ENCODE results near the gene MMEL1. TPM values are rescaled to one million over a fixed set of nuclear protein-coding genes. Genes with fewer than 3 reads are reported as not detected.

The MMEL1 gene
- total and polyA plus RNA-seq, 2 donors (not counting 3 experiments of a cell fraction or from before 2014, with no cell fraction given) = 1.1 to 1.2 TPM

GRCh38 chr1:2639203-2639602 lies 6.4 kb upstream of the MMEL1 start:
- Histone ChIP-seq H3K27me3 (ENCODE audit: control insufficient read depth in 2 of 2, insufficient read depth in 2 of 2, low read length in 2 of 2) (no peaks in the 10 kb centered on the region), H3K27ac (ENCODE audit: insufficient read depth, low read depth, low read length) (no peak overlapping the region), H3K4me1 (ENCODE audit: control insufficient read depth, extremely low read depth, insufficient read depth, low read length) (peaks cover 8% of the 10 kb centered on the region), H3K4me2 (ENCODE audit: insufficient read depth, low read length) (no peak overlapping the region), H3K4me3 (replicated peaks in 1 of 3; ENCODE audit: insufficient read depth in 1 of 3, low read depth in 1 of 3, low read length in 3 of 3) (no peak overlapping the region), H3K9me1 (replicated peaks; ENCODE audit: control insufficient read depth, extremely low read depth, insufficient read depth, low read length) (no peaks in the 10 kb centered on the region), H3K36me3 (ENCODE audit: control insufficient read depth in 2 of 2, extremely low read depth in 1 of 2, insufficient read depth in 2 of 2, low read length in 2 of 2) (no peaks in the 10 kb centered on the region), H3K79me2 (ENCODE audit: control insufficient read depth, insufficient read depth, low read length) (no peaks in the 10 kb centered on the region), H3K9me3 (replicated peaks; ENCODE audit: control insufficient read depth, insufficient read depth, low read length) (peaks cover 1% of the 10 kb centered on the region), H3K9ac (replicated peaks; ENCODE audit: extremely low read depth, insufficient read depth, low read length) (no peak overlapping the region), H4K20me1 (replicated peaks; ENCODE audit: control insufficient read depth, extremely low read depth, insufficient read depth, low read length) (no peaks in the 10 kb centered on the region), H2AFZ (ENCODE audit: low read depth, low read length) (no peak overlapping the region)
- FAIRE-seq (no peak), DNase-seq (ENCODE audit: low read depth, low spot score) (no peak)
- dilution Hi-C loops (cut with MboI; ENCODE audit: extremely low pct_ligation_motif_present, low sequenced_read_pairs) (no loop called here), intact Hi-C loops (cut with micrococcal nuclease) (no loop called here)
- CTCF ChIA-PET = no interaction called here
- TF ChIP-seq GATA2 (IDR thresholded peaks at IDR 0.05; ENCODE audit: insufficient read depth, insufficient read length, low read depth, low read length) (no peak), MAX (IDR thresholded peaks at IDR 0.05; ENCODE audit: insufficient read depth, insufficient read length) (no peak), MYC (IDR thresholded peaks at IDR 0.05; ENCODE audit: low read depth, low read length) (no peak), EZH2 (IDR thresholded peaks at IDR 0.05; ENCODE audit: borderline replicate concordance, low read depth, low read length, severe bottlenecking) (no peak), JUN (IDR thresholded peaks at IDR 0.05; ENCODE audit: borderline replicate concordance, insufficient read depth, insufficient read length, low read depth) (no peak), POLR2A (IDR thresholded peaks at IDR 0.05; ENCODE audit: low read depth, low read length) (no peak), FOS (IDR thresholded peaks at IDR 0.05; ENCODE audit: borderline replicate concordance, insufficient read depth, low read length) (no peak), POLR2AphosphoS5 (IDR thresholded peaks at IDR 0.05; ENCODE audit: insufficient read depth, low read depth, low read length) (no peak)
- TF ChIP-seq, protein P1, sequence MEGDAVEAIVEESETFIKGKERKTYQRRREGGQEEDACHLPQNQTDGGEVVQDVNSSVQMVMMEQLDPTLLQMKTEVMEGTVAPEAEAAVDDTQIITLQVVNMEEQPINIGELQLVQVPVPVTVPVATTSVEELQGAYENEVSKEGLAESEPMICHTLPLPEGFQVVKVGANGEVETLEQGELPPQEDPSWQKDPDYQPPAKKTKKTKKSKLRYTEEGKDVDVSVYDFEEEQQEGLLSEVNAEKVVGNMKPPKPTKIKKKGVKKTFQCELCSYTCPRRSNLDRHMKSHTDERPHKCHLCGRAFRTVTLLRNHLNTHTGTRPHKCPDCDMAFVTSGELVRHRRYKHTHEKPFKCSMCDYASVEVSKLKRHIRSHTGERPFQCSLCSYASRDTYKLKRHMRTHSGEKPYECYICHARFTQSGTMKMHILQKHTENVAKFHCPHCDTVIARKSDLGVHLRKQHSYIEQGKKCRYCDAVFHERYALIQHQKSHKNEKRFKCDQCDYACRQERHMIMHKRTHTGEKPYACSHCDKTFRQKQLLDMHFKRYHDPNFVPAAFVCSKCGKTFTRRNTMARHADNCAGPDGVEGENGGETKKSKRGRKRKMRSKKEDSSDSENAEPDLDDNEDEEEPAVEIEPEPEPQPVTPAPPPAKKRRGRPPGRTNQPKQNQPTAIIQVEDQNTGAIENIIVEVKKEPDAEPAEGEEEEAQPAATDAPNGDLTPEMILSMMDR (IDR thresholded peaks at IDR 0.05; ENCODE audit: extremely low read depth in 1 of 2, insufficient read depth in 1 of 2, low read depth in 1 of 2, low read length in 2 of 2) = no peak
- no TSS peak for BruUV-seq (replicated peaks)
- POLR2A ChIA-PET = no interaction called here

All from endothelial cell of umbilical vein (primary cell).